Trophoblast cell (in vitro differentiated cells and primary cell): ENCODE data around the gene DCLK2.
"Not testable (repeated sequence)": the region's sequence is repeated elsewhere in the genome, so short reads cannot be mapped to it uniquely, and the experiment has no call there.

ENCODE experiments used
- DNase-seq, 2 donors: peaks; one replicate each; pipeline ENCODE4 v3.0.0-alpha.2; 2016
- H2AFZ ChIP-seq: 2 replicates; pipeline ENCODE4 v1.6.1; 2013; ENCODE audit warnings: low read length, moderate library complexity, mild to moderate bottlenecking; ENCODE audit not compliant: insufficient read depth, poor library complexity
- H2AK5ac ChIP-seq: 2 replicates; pipeline ENCODE4 v1.6.1; 2013; ENCODE audit warnings: mild to moderate bottlenecking, low read length
- H2BK120ac ChIP-seq: 2 replicates; pipeline ENCODE4 v1.6.1; 2013; ENCODE audit warnings: low read length, mild to moderate bottlenecking, moderate library complexity; ENCODE audit not compliant: insufficient read depth, poor library complexity
- H2BK12ac ChIP-seq: 2 replicates; pipeline ENCODE4 v1.6.1; 2013; ENCODE audit warnings: mild to moderate bottlenecking, low read length, moderate library complexity
- H2BK5ac ChIP-seq: 2 replicates; pipeline ENCODE4 v1.6.1; 2013; ENCODE audit warnings: low read length, low read depth, moderate library complexity, mild to moderate bottlenecking; ENCODE audit not compliant: poor library complexity
- H3K14ac ChIP-seq: 2 replicates; pipeline ENCODE4 v1.6.1; 2013; ENCODE audit warnings: mild to moderate bottlenecking, low read length
- H3K18ac ChIP-seq: 2 replicates; pipeline ENCODE4 v1.6.1; 2013; ENCODE audit warnings: mild to moderate bottlenecking, low read length
- H3K23ac ChIP-seq: 2 replicates; pipeline ENCODE4 v1.6.1; 2013; ENCODE audit warnings: low read length
- H3K27ac ChIP-seq: 2 replicates; pipeline ENCODE4 v1.5.1; 2013; ENCODE audit warnings: low read depth, mild to moderate bottlenecking, inconsistent platforms, low read length, moderate library complexity
- H3K27me3 ChIP-seq: 2 replicates; pipeline ENCODE4 v1.6.1; 2013; ENCODE audit warnings: inconsistent platforms, mild to moderate bottlenecking, low read length, moderate library complexity; ENCODE audit not compliant: insufficient read depth
- H3K36me3 ChIP-seq, 2 experiments: 1 replicate in 1 of 2; 2 replicates in 1 of 2; pipeline ENCODE4 v1.6.1; 2013; ENCODE audit warnings: low read length in 2 of 2, mild to moderate bottlenecking in 2 of 2, moderate library complexity in 1 of 2; ENCODE audit not compliant: insufficient read depth in 2 of 2, control insufficient read depth in 1 of 2
- H3K4ac ChIP-seq: 2 replicates; pipeline ENCODE4 v1.6.1; 2013; ENCODE audit warnings: low read depth, mild to moderate bottlenecking, low read length, moderate library complexity
- H3K4me1 ChIP-seq, 2 experiments: 1 replicate in 1 of 2; 2 replicates in 1 of 2; pipeline ENCODE4 v1.6.1; 2013; ENCODE audit warnings: low read length in 2 of 2, mild to moderate bottlenecking in 2 of 2, moderate library complexity in 1 of 2; ENCODE audit not compliant: insufficient read depth in 2 of 2, control insufficient read depth in 1 of 2
- H3K4me2 ChIP-seq: 2 replicates; pipeline ENCODE4 v1.6.1; 2013; ENCODE audit warnings: inconsistent platforms, mild to moderate bottlenecking, low read length, moderate library complexity
- H3K4me3 ChIP-seq: 2 replicates; pipeline ENCODE4 v1.5.1; 2013; ENCODE audit warnings: mild to moderate bottlenecking, low read depth, low read length, inconsistent platforms
- H3K79me1 ChIP-seq: one replicate; pipeline ENCODE4 v1.6.1; 2013; ENCODE audit warnings: low read length
- H3K79me2 ChIP-seq: 2 replicates; pipeline ENCODE4 v1.6.1; 2013; ENCODE audit warnings: low read length, mild to moderate bottlenecking; ENCODE audit not compliant: control insufficient read depth, insufficient read depth, poor library complexity
- H3K9ac ChIP-seq: 2 replicates; pipeline ENCODE4 v1.6.1; 2013; ENCODE audit warnings: mild to moderate bottlenecking, low read length
- H3K9me3 ChIP-seq: 2 replicates; pipeline ENCODE4 v1.6.1; 2013; ENCODE audit warnings: low read depth, mild to moderate bottlenecking, control low read depth, inconsistent platforms, low read length; ENCODE audit not compliant: insufficient read depth
- H4K12ac ChIP-seq: 2 replicates; pipeline ENCODE4 v1.6.1; 2013; ENCODE audit warnings: low read depth, mild to moderate bottlenecking, low read length, moderate library complexity
- H4K8ac ChIP-seq: 2 replicates; pipeline ENCODE4 v1.6.1; 2013; ENCODE audit warnings: low read depth, mild to moderate bottlenecking, low read length, moderate library complexity
- H4K91ac ChIP-seq: one replicate; pipeline ENCODE4 v1.6.1; 2013; ENCODE audit warnings: low read depth, mild to moderate bottlenecking, low read length, moderate library complexity
- WGBS: extraction: QIAGEN DNeasy Blood & Tissue Kit; methylation state at CpG from one replicate; pipeline ENCODE4 v1.1.7; 2013; ENCODE audit warnings: missing lambda C conversion rate; ENCODE audit not compliant: insufficient read length, insufficient coverage; ENCODE audit errors: extremely low coverage; 5-methylcytosine and 5-hydroxymethylcytosine counted together

The DCLK2 gene

GRCh38 chr4:150185033-150185432 is 106.8 kb downstream of the DCLK2 start:
- no CpG with 5 or more reads among the region's 4 CpGs for WGBS
- not testable (repeated sequence) for H2BK120ac ChIP-seq, H3K79me1 ChIP-seq, H3K27ac ChIP-seq, DNase-seq, H2AK5ac ChIP-seq, H2BK12ac ChIP-seq, H3K23ac ChIP-seq, H3K4me2 ChIP-seq, H3K9me3 ChIP-seq, H3K36me3 ChIP-seq, H3K4me1 ChIP-seq, H4K12ac ChIP-seq, H4K8ac ChIP-seq, H2BK5ac ChIP-seq, H3K4ac ChIP-seq, H3K9ac ChIP-seq, H3K79me2 ChIP-seq, H3K14ac ChIP-seq, H2AFZ ChIP-seq, H4K91ac ChIP-seq, H3K4me3 ChIP-seq, H3K18ac ChIP-seq, H3K27me3 ChIP-seq

GRCh38 chr4:150192986-150193385 is 114.7 kb downstream of the DCLK2 start:
- H4K12ac ChIP-seq: no peak overlapping the region
- no peak for DNase-seq
- no peak overlapping the region for H2AFZ ChIP-seq
- no peak overlapping the region for H3K4me2 ChIP-seq
- H4K8ac ChIP-seq: no peak overlapping the region
- no peaks in the 10 kb centered on the region for H3K79me2 ChIP-seq
- no peaks in the 10 kb centered on the region for H3K9me3 ChIP-seq
- H3K18ac ChIP-seq: no peak overlapping the region
- no peak overlapping the region for H2BK5ac ChIP-seq
- no peaks in the 10 kb centered on the region for H3K27me3 ChIP-seq
- H3K27ac ChIP-seq: no peak overlapping the region
- no CpG with 5 or more reads among the region's 3 CpGs for WGBS
- H3K4me1 ChIP-seq: no peaks in the 10 kb centered on the region
- no peak overlapping the region for H2BK12ac ChIP-seq
- H3K4ac ChIP-seq: no peak overlapping the region
- H3K23ac ChIP-seq: no peak overlapping the region
- no peak overlapping the region for H2BK120ac ChIP-seq
- no peak overlapping the region for H4K91ac ChIP-seq
- no peaks in the 10 kb centered on the region for H3K79me1 ChIP-seq
- no peak overlapping the region for H3K4me3 ChIP-seq
- H3K14ac ChIP-seq: no peak overlapping the region
- no peaks in the 10 kb centered on the region for H3K36me3 ChIP-seq
- no peak overlapping the region for H3K9ac ChIP-seq
- H2AK5ac ChIP-seq: no peak overlapping the region

- H3K27me3 ChIP-seq, DNase-seq, H3K18ac ChIP-seq, H2BK5ac ChIP-seq, H4K8ac ChIP-seq, H2AK5ac ChIP-seq, H3K27ac ChIP-seq, H3K9ac ChIP-seq, H3K79me2 ChIP-seq, H3K4me3 ChIP-seq, H3K4me2 ChIP-seq, H2BK120ac ChIP-seq, H2BK12ac ChIP-seq, H3K14ac ChIP-seq, H3K9me3 ChIP-seq, H4K12ac ChIP-seq, H4K91ac ChIP-seq, H3K79me1 ChIP-seq, H3K23ac ChIP-seq, H2AFZ ChIP-seq, H3K36me3 ChIP-seq, H3K4me1 ChIP-seq, H3K4ac ChIP-seq: not testable (repeated sequence)
- WGBS: no CpG with 5 or more reads among the region's 4 CpGs
Measured at GRCh38 chr4:150197256-150197655, 119.0 kb downstream of the DCLK2 start.

GRCh38 chr4:150199056-150199455 is 120.8 kb downstream of the DCLK2 start:
- DNase-seq: no peak
- Histone ChIP-seq H3K14ac (no peak overlapping the region), H2BK5ac (no peak overlapping the region), H3K79me2 (no peaks in the 10 kb centered on the region), H4K12ac (no peak overlapping the region), H3K27ac (no peak overlapping the region), H3K4me2 (no peak overlapping the region), H3K79me1 (no peaks in the 10 kb centered on the region), H2BK120ac (no peak overlapping the region), H3K9ac (no peak overlapping the region), H4K91ac (no peak overlapping the region), H3K27me3 (no peaks in the 10 kb centered on the region), H2AFZ (no peak overlapping the region), H3K36me3 (no peaks in the 10 kb centered on the region), H3K18ac (no peak overlapping the region), H2AK5ac (no peak overlapping the region), H3K23ac (no peak overlapping the region), H3K9me3 (no peaks in the 10 kb centered on the region), H3K4ac (no peak overlapping the region), H2BK12ac (no peak overlapping the region), H3K4me3 (no peak overlapping the region), H4K8ac (no peak overlapping the region), H3K4me1 (no peaks in the 10 kb centered on the region)
- WGBS: no CpG with 5 or more reads among the region's 2 CpGs
